NT2/D1 (cell line): ENCODE data around the gene BAD.
A peak's percentile ranks its signal among the peaks of the same experiment; 100 is the strongest.

Source experiments
- DNase-seq: peaks from one replicate; pipeline ENCODE4 v3.0.0-alpha.2; 2011; ENCODE audit warnings: low read depth, low spot score
- H3K27me3 ChIP-seq: 2 replicates; pipeline ENCODE4 v1.6.0; 2011; ENCODE audit warnings: mild to moderate bottlenecking; ENCODE audit not compliant: insufficient read length, insufficient read depth
- H3K36me3 ChIP-seq: 2 replicates; pipeline ENCODE4 v1.6.1; 2011; ENCODE audit warnings: mild to moderate bottlenecking, low read length, mixed read lengths; ENCODE audit not compliant: insufficient read depth, insufficient read length
- H3K4me1 ChIP-seq: 2 replicates; pipeline ENCODE4 v1.5.1; 2011; ENCODE audit not compliant: insufficient read depth, insufficient read length
- H3K4me3 ChIP-seq: 2 replicates; pipeline ENCODE4 v1.5.1; 2011; ENCODE audit warnings: low read depth; ENCODE audit not compliant: insufficient read length
- H3K9ac ChIP-seq: 2 replicates; pipeline ENCODE4 v1.6.0; 2011; ENCODE audit warnings: low read depth; ENCODE audit not compliant: insufficient read length
- H3K9me3 ChIP-seq: 2 replicates; pipeline ENCODE4 v1.5.1; 2011; ENCODE audit warnings: mild to moderate bottlenecking, low read length; ENCODE audit not compliant: insufficient read depth
- SUZ12 ChIP-seq: IDR thresholded peaks from 2 replicates; pipeline ENCODE4 v1.6.1; 2011; ENCODE audit not compliant: insufficient read length, insufficient read depth; ENCODE audit errors: extremely low read depth
- YY1 ChIP-seq: IDR thresholded peaks from 2 replicates; pipeline ENCODE4 v1.6.1; 2011; ENCODE audit not compliant: insufficient read length, insufficient read depth
- ZNF274 ChIP-seq: IDR thresholded peaks from 2 replicates; pipeline ENCODE4 v1.6.1; 2011; ENCODE audit warnings: mild to moderate bottlenecking, low read depth, low read length

Gene BAD

DNA sequence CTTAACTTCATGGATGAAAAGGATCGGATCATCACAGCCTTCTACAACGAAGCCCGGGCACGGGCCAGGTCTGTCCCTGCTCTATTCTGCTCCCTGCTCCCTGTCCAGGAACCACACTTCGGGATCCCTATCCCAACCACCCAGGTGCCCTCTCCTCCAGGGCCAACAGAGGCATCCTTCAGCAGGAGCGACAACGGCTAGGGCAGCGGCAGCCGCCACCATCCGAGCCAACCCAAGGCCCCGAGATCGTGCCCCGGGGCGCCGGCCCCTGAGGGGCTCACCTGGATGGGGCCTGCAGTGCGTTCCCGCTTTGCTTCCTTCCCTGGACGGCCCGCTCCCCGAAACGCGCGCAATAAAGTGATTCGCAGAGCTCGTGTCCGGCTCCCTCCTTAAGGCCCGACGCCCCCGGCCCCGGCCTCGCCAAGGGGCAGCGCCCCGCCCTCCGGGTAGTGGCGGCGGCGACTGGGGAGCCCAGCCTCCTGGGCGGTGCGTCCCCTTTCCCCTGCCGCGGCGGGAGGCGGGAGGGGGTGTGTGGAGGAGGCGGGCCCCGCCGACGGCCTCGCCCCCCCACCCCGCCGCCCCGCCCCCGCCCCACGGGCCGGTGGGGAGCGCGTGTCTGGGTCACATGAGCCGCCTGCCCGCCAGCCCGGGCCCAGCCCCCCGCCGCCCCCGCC lies 50.4 kb downstream of the BAD start, which contains the start of gene VEGFB:
Gene VEGFB, plus strand, starts transcription at position 672 of the 674 bp plus-strand sequence. CDS start 250 bp downstream, outside the sequence.
- Histone ChIP-seq H3K36me3 (peaks cover 26% of the 10 kb centered on the region), H3K4me3 (peak within 1 kb of the TSS; percentile 67), H3K9me3 (no peaks in the 10 kb centered on the region), H3K4me1 (peaks cover 24% of the 10 kb centered on the region), H3K27me3 (peaks cover 13% of the 10 kb centered on the region), H3K9ac (peak within 1 kb of the TSS; percentile 88)
- DNase-seq = no peak
- TF ChIP-seq SUZ12 (no peak), YY1 (no peak), ZNF274 (no peak)

DNA sequence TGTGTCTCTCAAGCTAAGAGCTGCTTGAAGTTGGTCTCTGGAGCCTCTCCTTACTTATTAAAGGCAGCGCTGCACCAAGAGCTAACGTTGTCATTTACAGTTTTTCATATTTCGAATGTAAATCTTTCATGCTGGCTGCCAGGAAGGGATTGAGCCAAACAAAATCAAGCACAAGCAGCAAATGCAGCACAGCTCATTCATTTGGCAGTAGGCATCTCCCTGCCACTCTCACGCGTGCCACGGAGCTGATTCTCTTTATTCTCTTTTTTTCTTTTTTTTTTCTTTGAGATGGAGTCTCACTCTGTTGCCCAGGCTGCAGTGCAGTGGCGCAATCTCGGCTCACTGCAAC lies 51.5 kb downstream of the BAD start:
- no peak overlapping the region for H3K4me3 ChIP-seq
- H3K9me3 ChIP-seq = no peaks in the 10 kb centered on the region
- TF ChIP-seq SUZ12 (no peak), ZNF274 (no peak), YY1 (no peak)
- peaks cover 25% of the 10 kb centered on the region for H3K4me1 ChIP-seq
- DNase-seq = no peak
- peaks cover 18% of the 10 kb centered on the region for H3K36me3 ChIP-seq
- no peak overlapping the region for H3K9ac ChIP-seq
- peaks cover 13% of the 10 kb centered on the region for H3K27me3 ChIP-seq

DNA sequence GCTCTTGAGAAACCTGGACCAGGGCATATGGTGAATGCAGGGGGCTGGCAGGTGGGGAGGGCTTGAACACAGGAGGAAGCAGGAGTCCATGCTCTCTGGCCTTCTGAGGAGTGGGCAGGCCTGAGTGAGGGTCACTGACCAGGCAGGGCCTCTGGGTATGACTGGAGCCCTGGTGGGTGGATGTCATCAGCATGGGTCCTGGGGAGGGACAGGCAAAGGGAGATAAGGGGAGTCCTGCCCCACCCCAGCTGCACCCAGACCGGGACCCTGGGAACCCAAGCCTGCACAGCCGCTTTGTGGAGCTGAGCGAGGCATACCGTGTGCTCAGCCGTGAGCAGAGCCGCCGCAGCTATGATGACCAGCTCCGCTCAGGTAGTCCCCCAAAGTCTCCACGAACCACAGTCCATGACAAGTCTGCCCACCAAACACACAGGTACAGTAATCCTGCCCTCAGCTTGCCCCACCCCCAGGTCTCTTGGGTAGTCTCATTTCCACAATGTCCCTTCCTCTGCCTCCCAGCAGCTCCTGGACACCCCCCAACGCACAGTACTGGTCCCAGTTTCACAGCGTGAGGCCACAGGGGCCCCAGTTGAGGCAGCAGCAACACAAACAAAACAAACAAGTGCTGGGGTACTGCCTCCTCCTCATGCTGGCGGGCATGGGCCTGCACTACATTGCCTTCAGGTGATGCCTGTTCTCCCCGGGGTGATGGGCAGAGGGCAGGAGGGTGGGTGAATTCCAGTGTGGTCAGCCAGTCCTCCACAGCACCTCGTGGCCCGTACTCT lies 52.1 kb downstream of the BAD start:
- Histone ChIP-seq H3K4me1 (peaks cover 26% of the 10 kb centered on the region), H3K27me3 (peaks cover 13% of the 10 kb centered on the region), H3K9me3 (no peaks in the 10 kb centered on the region), H3K9ac (peak overlapping the region; percentile 42), H3K36me3 (peaks cover 13% of the 10 kb centered on the region), H3K4me3 (no peak overlapping the region)
- DNase-seq = no peak
- TF ChIP-seq YY1 = no peak
- no peak for TF ChIP-seq ZNF274
- no peak for TF ChIP-seq SUZ12

DNA sequence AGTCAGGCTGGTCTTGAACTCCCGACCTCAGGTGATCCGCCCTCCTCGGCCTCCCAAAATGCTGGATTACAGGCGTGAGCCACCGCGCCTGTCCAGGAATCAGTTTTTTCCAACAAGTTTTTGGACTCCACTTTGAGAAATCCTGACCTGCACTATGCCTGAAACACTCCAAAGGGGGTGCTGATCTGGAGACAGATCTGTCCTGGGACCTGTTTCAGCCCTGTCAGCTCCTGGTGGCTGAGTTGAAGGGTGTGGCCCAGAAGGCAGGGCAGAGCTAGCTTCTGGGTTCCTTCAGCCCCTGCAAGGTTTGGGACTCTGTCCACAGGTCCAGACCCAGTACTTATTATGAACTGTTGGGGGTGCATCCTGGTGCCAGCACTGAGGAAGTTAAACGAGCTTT lies 52.9 kb downstream of the BAD start:
- Histone ChIP-seq H3K9ac (peak overlapping the region; percentile 42), H3K4me1 (peaks cover 35% of the 10 kb centered on the region)

DNA sequence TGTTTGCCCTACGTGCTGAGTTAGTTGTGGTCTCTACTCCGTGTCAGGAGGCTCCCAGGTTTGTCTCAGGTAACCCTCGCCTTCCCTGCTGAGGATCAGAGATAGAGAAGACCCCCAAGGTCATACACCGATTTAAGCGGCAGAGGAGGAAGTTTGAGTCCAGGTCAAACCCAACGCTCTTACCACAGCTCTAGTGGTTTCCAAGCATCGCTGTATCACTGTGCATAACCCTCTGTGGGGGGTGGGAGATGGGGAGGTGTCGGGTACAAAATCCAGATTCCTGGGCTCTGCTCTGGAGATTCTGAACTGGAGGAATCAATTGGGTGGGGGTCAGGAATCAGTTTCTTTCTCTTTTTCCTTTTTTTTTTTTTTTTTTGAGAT lies 53.5 kb downstream of the BAD start:
- Histone ChIP-seq H3K4me3 (peak overlapping the region; percentile 83), H3K9me3 (no peaks in the 10 kb centered on the region), H3K4me1 (peaks cover 35% of the 10 kb centered on the region), H3K9ac (peak overlapping the region; percentile 89), H3K27me3 (peaks cover 13% of the 10 kb centered on the region), H3K36me3 (peaks cover 7% of the 10 kb centered on the region)
- no peak for DNase-seq
- TF ChIP-seq ZNF274 = no peak
- no peak for TF ChIP-seq YY1
- no peak for TF ChIP-seq SUZ12

More for the DNA sequence above, 52.9 kb downstream of the BAD start:
- no peak for DNase-seq
- Histone ChIP-seq H3K36me3 (peaks cover 9% of the 10 kb centered on the region), H3K9me3 (no peaks in the 10 kb centered on the region), H3K27me3 (peaks cover 13% of the 10 kb centered on the region), H3K4me3 (no peak overlapping the region)
- TF ChIP-seq YY1 = no peak
- no peak for TF ChIP-seq ZNF274
- no peak for TF ChIP-seq SUZ12

DNA sequence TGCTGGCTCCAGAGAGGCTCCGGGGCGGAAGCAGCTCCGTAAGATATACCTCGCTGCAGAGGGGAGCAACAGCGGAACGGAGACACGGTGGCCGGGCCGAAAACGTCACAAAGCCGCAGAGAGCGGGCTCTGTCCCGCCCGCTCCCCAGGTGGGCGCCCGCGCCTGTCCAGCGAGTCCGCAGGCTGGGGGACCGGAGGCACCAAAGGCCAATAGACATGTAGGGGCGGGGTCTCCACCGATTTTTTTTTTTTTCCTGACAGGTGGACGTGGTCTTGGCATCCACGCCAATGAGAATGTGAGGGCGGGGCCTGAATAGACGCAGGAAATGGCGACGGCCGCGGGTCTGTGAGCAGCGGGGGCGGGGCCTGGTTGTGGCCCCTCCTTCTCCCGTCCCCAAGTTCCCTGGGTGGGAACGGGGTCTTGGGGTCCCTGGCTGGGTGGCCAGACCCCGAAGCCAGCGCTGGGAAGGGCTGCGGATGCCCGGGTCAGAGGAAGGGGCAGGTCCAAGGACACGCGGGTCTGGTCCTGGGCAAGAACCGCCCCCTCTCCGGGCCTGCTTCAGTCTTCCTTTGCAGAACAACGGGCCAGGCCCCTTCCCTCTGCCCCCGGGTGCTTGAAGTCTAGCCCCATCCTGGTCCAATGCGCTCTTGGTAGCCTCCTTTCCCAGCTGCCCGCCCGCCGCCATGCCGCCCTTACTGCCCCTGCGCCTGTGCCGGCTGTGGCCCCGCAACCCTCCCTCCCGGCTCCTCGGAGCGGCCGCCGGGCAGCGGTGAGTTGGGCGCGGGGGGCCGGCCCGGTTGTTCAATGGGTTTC lies 54.1 kb downstream of the BAD start, which contains the start of gene DNAJC4:
Gene DNAJC4, plus strand, starts transcription at position 378 of the 814 bp plus-strand sequence. Its CDS starts 307 bp downstream, at position 685.
- Histone ChIP-seq H3K9me3 (no peaks in the 10 kb centered on the region), H3K36me3 (peaks cover 5% of the 10 kb centered on the region), H3K4me1 (peaks cover 35% of the 10 kb centered on the region), H3K9ac (peak within 1 kb of the TSS; percentile 89), H3K27me3 (peaks cover 13% of the 10 kb centered on the region), H3K4me3 (peak within 1 kb of the TSS; percentile 83)
- TF ChIP-seq YY1 = no peak
- no peak for TF ChIP-seq SUZ12
- peak; percentile 92 for DNase-seq
